ENCODE results near the gene MED28.

Gene MED28

DNA sequence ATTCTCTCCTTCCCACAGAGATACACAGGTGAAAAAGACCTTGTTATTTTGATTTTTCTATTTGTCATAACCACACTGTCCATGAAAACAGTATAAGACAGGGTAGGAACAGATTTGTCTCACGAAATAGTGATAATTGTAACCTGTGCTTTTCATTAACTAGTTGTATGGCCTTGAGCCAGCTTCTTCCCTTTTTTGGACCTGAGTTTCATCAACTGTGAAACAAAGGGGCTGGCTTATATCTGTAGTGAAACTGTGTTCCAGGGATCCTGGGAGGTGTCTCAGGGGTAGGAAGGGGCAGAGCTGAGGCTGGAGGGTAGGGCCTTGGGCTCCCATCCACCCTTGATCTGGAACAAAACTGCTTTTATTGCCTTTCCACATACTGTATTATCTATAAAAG is 50.9 kb downstream of the MED28 start:
- DNase-seq (ENCODE audit: low read depth in 2 of 3, low spot score in 2 of 3), result no peak

DNA sequence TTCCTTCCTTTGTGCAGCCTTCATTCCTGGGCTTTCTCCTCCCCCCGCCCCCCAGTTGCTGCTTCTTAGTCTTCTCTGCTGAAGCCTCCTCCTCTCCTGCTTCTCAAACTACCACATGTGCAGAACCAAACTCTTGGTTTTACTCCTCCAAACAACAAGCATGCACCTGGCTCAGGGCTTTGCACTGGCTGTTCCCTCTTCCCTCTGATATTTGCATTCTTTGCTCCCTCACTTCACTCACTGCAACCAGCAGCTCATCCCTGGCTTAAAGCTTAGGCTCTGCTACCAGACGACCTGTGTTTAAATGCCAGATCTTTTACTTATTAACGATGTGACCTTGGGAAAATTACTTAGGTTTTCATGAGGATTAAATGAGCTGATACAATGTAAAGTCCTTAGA is 51.4 kb downstream of the MED28 start:
- no peak for DNase-seq (ENCODE audit: low read depth in 2 of 3, low spot score in 2 of 3)

DNA sequence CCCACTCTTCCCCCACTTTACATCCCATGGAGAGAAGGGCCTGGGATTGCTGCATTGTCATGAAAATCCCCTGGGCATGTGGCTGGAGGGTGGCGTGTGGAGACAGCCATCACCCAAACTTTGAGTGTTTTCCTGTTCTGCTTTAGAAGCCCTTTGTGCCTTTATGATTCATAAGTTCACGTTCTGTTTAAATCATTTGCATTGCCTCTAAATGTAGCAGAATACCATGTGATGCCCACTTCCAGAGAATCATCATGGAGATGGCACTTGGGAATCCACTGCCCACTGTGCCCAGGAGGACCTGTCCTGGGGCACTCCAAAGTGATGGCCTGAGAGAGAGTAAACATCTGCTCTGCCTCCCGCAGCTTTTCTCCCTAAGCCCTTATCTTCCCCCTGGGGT is 52.8 kb downstream of the MED28 start:
- DNase-seq (ENCODE audit: low read depth in 2 of 3, low spot score in 2 of 3), result no peak

DNA sequence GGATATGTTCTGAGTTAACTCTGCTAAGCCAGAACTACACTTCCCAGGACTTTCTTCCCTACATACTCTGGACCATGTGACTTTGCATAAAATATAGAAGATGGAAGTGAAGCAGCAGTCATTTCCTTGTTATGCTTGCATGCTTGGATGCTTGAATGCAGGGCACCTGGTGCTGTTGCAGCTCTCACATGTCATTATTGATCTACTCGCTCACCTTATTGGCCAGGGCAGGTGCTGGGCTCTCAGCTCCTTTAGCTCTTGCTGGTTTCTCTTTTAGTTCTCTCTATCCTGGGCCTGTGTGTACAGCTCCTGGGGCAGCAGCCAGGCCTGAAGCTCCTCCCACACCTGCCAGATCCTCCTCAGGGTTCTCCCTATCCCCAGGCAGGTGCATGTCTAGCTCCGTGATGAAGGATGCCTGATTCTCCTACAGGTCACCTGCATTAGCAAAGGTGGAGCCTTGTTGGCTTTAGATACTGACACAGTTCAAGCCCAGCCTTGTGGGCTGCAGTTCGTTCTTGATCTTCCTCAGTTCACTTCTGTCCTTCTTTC is 53.3 kb downstream of the MED28 start:
- no peak for DNase-seq (ENCODE audit: low read depth in 2 of 3, low spot score in 2 of 3)

DNA sequence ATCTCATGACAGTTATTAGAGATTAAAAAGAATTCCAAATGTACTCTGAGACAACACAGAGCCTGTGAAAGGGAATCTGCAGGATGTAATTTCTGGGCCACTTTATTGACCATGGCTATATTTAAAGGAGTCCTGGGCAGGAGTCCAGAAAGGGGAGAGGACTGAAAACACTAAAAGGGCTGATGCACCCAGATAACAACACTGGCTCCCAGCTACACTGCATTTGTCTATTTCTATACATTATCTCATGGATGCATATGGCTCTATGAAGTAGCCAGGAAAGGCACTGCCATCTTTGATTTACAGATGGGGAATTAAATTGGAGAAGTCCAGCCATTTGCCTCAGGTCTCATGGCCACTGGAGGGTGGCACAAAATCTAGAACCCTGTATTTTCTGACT is 56.0 kb downstream of the MED28 start:
- no peak for DNase-seq (ENCODE audit: low read depth in 2 of 3, low spot score in 2 of 3)

DNA sequence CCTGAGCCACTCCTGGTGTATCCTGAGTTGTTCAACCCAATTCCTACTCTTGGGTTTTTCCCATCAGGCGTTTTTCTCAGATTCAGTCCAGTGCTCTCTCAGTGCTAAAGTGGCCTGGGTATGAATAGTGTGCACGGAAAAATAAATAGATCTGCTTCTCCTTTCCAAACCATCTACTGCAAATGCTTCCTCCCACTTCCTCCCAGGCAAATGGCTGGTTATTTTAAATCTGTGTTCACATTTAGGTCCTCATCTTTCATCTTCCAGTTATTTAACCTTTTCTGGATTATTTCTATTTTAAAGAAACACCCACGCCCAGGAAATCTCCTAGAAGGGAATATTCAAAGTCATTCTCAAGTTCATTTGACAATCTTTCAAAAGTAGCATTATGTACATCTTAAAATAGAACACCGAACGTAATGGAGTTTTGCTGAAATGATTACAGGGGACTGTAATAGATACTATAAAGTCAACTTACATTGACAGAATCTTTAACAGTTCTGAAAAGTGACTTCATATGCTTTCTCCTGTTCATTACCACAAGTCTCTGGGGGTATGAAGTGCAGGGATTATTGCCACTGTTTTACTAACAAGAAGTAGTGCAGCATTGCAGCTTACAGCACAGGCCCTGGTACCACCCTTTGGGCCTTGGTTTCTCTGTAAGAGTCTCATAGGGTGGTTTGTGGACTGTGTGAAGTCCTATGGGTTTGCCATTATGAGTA is 66.3 kb downstream of the MED28 start:
- no peak for DNase-seq (ENCODE audit: low read depth in 2 of 3, low spot score in 2 of 3)

DNA sequence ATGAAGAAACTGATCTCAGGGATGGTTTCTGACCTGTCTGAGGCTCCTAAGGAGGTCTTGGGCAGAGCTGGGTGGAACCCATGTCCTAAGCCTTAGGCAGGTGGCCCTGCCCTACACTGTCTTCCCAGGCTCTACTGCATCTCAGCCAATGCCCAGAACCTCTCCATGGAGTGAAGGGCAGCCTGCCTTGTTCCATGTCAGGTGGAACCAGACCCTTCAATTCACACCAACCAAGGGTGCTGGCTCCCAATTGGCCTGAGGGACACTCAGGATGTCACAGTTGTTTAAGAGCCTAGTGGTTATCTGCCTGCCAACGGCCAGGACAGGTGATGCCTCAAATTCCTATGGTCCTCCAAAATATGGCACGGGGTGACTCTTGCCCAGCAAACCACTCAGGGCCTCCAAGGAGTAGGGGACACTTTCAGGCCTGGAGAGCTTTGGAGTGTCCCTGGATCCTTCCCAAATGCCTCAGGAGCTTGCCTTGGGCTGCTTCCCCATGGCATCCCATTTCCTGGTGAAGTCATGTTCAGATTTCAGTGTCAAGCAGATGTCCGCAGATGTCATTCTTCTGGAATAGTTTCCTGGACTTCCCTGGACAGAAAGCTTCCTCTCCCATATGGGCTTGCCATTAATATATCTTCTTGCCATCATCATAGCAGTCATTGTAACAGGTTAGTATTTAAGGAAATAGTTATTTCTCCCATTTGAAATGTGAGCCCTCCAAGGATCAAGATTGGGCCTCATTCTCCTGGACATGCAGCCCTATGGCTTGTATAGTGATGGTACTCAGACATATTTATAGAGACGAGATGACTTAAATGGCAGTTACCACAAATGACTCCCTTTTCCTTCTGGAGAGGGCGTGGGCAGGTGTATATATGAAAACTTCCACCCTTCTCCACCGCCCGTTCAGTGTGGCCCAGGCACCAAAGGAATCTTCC is 67.1 kb downstream of the MED28 start:
- no peak for DNase-seq (ENCODE audit: low read depth in 2 of 3, low spot score in 2 of 3)

DNA sequence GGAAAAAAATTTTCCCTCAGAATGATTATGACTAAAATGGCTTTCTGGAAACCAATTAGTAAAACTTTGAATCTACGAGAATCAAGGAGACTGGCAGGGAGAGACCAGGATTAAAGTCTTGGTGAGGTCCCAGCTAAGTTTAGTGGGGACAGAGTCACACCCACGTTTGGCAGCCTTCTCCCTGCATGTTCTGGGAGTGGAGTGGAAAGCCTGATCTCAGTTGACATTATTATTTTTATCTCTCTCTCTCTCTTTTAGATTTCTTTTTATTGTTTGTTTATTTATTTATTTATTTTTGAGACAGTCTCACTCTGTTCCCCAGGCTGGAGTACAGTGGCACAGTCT is 67.8 kb downstream of the MED28 start:
- DNase-seq (ENCODE audit: low read depth in 2 of 3, low spot score in 2 of 3), result no peak
